IMR-90 (cell line): Measurements from ENCODE around the gene PLA2G2F.

ENCODE experiments used
- FOS ChIP-seq: fragments of 150-350 bp; IDR thresholded peaks from 2 replicates; pipeline ENCODE4 v1.6.1; 2016; ENCODE audit warnings: low read depth, low read length
- MXI1 ChIP-seq: IDR thresholded peaks from 2 replicates; pipeline ENCODE4 v1.6.1; 2012; ENCODE audit warnings: low read depth, mild to moderate bottlenecking, low read length, moderate library complexity, borderline replicate concordance
- TF ChIP-seq, protein P1 (sequence below): conservative IDR thresholded peaks from 2 replicates; pipeline ENCODE4 v1.5.1; 2012; ENCODE audit warnings: mild to moderate bottlenecking, low read depth, low read length, improper control_type of control experiment

DNA sequence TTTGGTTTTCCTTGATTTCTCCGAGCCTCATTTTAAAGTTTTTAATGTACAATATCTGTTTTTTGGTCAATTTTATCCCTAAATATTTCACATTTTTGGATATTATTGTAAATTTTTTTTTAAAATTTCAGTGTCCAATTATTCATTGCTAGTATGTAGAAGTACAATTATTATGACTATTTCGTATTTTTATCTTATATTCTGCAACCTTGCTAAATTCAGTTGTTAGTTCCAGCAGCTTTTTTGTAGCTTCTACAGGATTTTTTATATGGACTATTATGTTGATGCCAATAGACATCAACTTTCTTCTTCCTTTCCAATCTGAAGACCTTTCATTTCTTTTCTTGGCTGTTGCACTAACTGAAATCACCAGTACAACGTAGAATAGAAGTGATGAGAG, 4.1 kb upstream of the PLA2G2F start:
- no peak for TF ChIP-seq MXI1
- TF ChIP-seq, protein P1, sequence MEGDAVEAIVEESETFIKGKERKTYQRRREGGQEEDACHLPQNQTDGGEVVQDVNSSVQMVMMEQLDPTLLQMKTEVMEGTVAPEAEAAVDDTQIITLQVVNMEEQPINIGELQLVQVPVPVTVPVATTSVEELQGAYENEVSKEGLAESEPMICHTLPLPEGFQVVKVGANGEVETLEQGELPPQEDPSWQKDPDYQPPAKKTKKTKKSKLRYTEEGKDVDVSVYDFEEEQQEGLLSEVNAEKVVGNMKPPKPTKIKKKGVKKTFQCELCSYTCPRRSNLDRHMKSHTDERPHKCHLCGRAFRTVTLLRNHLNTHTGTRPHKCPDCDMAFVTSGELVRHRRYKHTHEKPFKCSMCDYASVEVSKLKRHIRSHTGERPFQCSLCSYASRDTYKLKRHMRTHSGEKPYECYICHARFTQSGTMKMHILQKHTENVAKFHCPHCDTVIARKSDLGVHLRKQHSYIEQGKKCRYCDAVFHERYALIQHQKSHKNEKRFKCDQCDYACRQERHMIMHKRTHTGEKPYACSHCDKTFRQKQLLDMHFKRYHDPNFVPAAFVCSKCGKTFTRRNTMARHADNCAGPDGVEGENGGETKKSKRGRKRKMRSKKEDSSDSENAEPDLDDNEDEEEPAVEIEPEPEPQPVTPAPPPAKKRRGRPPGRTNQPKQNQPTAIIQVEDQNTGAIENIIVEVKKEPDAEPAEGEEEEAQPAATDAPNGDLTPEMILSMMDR: no peak
- TF ChIP-seq FOS: no peak
